GM23338 (cell line): ENCODE results near the gene LRP11. TPM values are rescaled to one million over a fixed set of nuclear protein-coding genes. Genes with fewer than 3 reads are reported as not detected.

Experiments
- ATAC-seq: fragments of 200-7000 bp; cut with Tn5 transposase; 3 replicates; pipeline ENCODE4 v1.9.1; 2020
- DNase-seq: peaks from one replicate; pipeline ENCODE4 v3.0.0-alpha.2; 2015; ENCODE audit warnings: low spot score
- H2AFZ ChIP-seq: fragments of 200-600 bp; sonication (generic); 2 replicates; pipeline ENCODE4 v1.8.0; 2016; ENCODE audit warnings: antibody characterized with exemption, mild to moderate bottlenecking, moderate library complexity
- H3F3A ChIP-seq: fragments of 200-600 bp; sonication (generic); replicated peaks from 2 replicates; pipeline ENCODE4 v1.8.0; 2017; ENCODE audit warnings: antibody characterized with exemption, mixed run types, low read depth
- H3K27ac ChIP-seq: fragments of 200-600 bp; sonication (generic); 2 replicates; pipeline ENCODE4 v1.6.1; 2016; ENCODE audit warnings: low read depth
- H3K27me3 ChIP-seq: fragments of 200-600 bp; sonication (generic); 2 replicates; pipeline ENCODE4 v1.8.0; 2016; ENCODE audit warnings: mild to moderate bottlenecking, mixed run types, moderate library complexity; ENCODE audit not compliant: insufficient read depth
- H3K36me3 ChIP-seq: fragments of 200-600 bp; sonication (generic); 2 replicates; pipeline ENCODE4 v1.8.0; 2016; ENCODE audit warnings: mild to moderate bottlenecking; ENCODE audit not compliant: insufficient read depth
- H3K4me1 ChIP-seq: fragments of 200-600 bp; sonication (generic); 2 replicates; pipeline ENCODE4 v1.8.0; 2016; ENCODE audit warnings: mild to moderate bottlenecking, moderate library complexity; ENCODE audit not compliant: insufficient read depth
- H3K4me2 ChIP-seq: fragments of 200-600 bp; sonication (generic); 2 replicates; pipeline ENCODE4 v1.7.1; 2017; ENCODE audit warnings: mixed run types
- H3K4me3 ChIP-seq: fragments of 200-600 bp; sonication (generic); 2 replicates; pipeline ENCODE4 v1.6.1; 2016; ENCODE audit warnings: mixed run types
- H3K79me2 ChIP-seq: fragments of 200-600 bp; sonication (generic); replicated peaks from 2 replicates; pipeline ENCODE4 v1.8.0; 2017; ENCODE audit warnings: mild to moderate bottlenecking; ENCODE audit not compliant: insufficient read depth
- H3K9me2 ChIP-seq: fragments of 200-600 bp; sonication (generic); 2 replicates; pipeline ENCODE4 v1.8.0; 2017; ENCODE audit not compliant: insufficient read depth
- H4K20me1 ChIP-seq: fragments of 200-600 bp; sonication (generic); replicated peaks from 2 replicates; pipeline ENCODE4 v1.8.0; 2017; ENCODE audit warnings: mild to moderate bottlenecking; ENCODE audit not compliant: insufficient read depth
- H3K27ac Mint-ChIP-seq: 2 replicates; pipeline ENCODE4 v1.8.0; 2020; ENCODE audit warnings: inconsistent platforms, mild to moderate bottlenecking, moderate library complexity, mixed read lengths
- H3K27me3 Mint-ChIP-seq: 3 replicates; pipeline ENCODE4 v1.8.0; 2022; ENCODE audit warnings: low read depth, mild to moderate bottlenecking, moderate library complexity, mixed read lengths, inconsistent platforms; ENCODE audit not compliant: insufficient read depth, poor library complexity
- H3K36me3 Mint-ChIP-seq: 3 replicates; pipeline ENCODE4 v1.8.0; 2021; ENCODE audit warnings: low read depth, mild to moderate bottlenecking, inconsistent platforms, moderate library complexity, mixed read lengths
- H3K4me1 Mint-ChIP-seq: 3 replicates; pipeline ENCODE4 v1.8.0; 2020; ENCODE audit warnings: mild to moderate bottlenecking, inconsistent platforms, mixed read lengths
- H3K4me3 Mint-ChIP-seq: 3 replicates; pipeline ENCODE4 v1.8.0; 2021; ENCODE audit warnings: moderate library complexity, mild to moderate bottlenecking, inconsistent platforms, mixed read lengths
- H3K9me3 Mint-ChIP-seq: 3 replicates; pipeline ENCODE4 v1.8.0; 2020; ENCODE audit warnings: moderate library complexity, mild to moderate bottlenecking, inconsistent platforms, mixed read lengths
- CREB1 ChIP-seq: fragments of 250-450 bp; sonication (Bioruptor Pico); IDR thresholded peaks from 2 replicates; pipeline ENCODE4 v1.5.0; 2020; ENCODE audit warnings: low read depth, mild to moderate bottlenecking, moderate library complexity
- CTCF ChIP-seq, 2 experiments: fragments of 200-600 bp in 1 of 2; sonication (generic) in 1 of 2; conservative IDR thresholded peaks; 2 replicates each; pipeline versions ENCODE4 v1.5.1 to v1.6.1; 2016 to 2017; ENCODE audit warnings: antibody characterized with exemption in 2 of 2, low read depth in 2 of 2, mild to moderate bottlenecking in 2 of 2, moderate library complexity in 1 of 2
- ETS1 ChIP-seq: IDR thresholded peaks from 2 replicates; pipeline ENCODE4 v1.6.1; 2016; ENCODE audit warnings: antibody characterized with exemption
- EZH2phosphoT487 ChIP-seq: fragments of 200-600 bp; sonication (generic); IDR thresholded peaks from one replicate; pipeline ENCODE4 v1.8.1; 2018; ENCODE audit warnings: antibody characterized with exemption; ENCODE audit not compliant: unreplicated experiment
- NANOG ChIP-seq: IDR thresholded peaks from 2 replicates; pipeline ENCODE4 v1.6.1; 2016; ENCODE audit warnings: antibody characterized with exemption, borderline replicate concordance
- POLR2AphosphoS5 ChIP-seq: IDR thresholded peaks from 2 replicates; pipeline ENCODE4 v1.6.1; 2016; ENCODE audit warnings: antibody characterized with exemption, low read depth
- REST ChIP-seq: IDR thresholded peaks from one replicate; pipeline ENCODE4 v1.6.1; 2018; ENCODE audit warnings: antibody characterized with exemption; ENCODE audit not compliant: unreplicated experiment
- STAT1 ChIP-seq: IDR thresholded peaks from one replicate; pipeline ENCODE4 v1.6.1; 2016; ENCODE audit warnings: antibody characterized with exemption; ENCODE audit not compliant: unreplicated experiment
- polyA plus RNA-seq: library from polyadenylated mRNA; unstranded; fragments of >200 nt; fragmentation: Nextera tagmentation; extraction: Ambion mirVana; gene quantifications from 2 replicates; pipeline ENCODE4 v1.2.1, GENCODE V29; 2016
- total RNA-seq: library from RNA; depleted of rRNA; stranded (reverse); fragments of >200 nt; shearing (Covaris generic); gene quantifications from 2 replicates; pipeline ENCODE4 v1.2.3, GENCODE V29; 2014

The LRP11 gene
- total and polyA plus RNA-seq, 2 experiments from 2014 or later: 10.8 to 37.1 TPM

GRCh38 chr6:149857541-149857940 is 6.6 kb downstream of the LRP11 start (continued):
- TF ChIP-seq CTCF (conservative IDR thresholded peaks at IDR 0.05; ENCODE audit: low read depth in 2 of 2): no peak
- no peak for TF ChIP-seq REST
- no peak for TF ChIP-seq NANOG
- TF ChIP-seq EZH2phosphoT487: no peak
- no peak for TF ChIP-seq CREB1 (CRISPR knock-in tag)
- no peak for TF ChIP-seq STAT1

- Mint-ChIP-seq H3K27me3 (peaks cover 3% of the 10 kb centered on the region), H3K27ac (no peak overlapping the region), H3K4me1 (peaks cover 48% of the 10 kb centered on the region), H3K36me3 (no peaks in the 10 kb centered on the region), H3K9me3 (no peaks in the 10 kb centered on the region), H3K4me3 (no peak overlapping the region)
- no peaks in the 10 kb centered on the region for H3K27me3 ChIP-seq
- H3K4me3 ChIP-seq: no peak overlapping the region
- no peaks in the 10 kb centered on the region for H3K9me2 ChIP-seq
- H3F3A ChIP-seq: no peaks in the 10 kb centered on the region
- peaks cover 13% of the 10 kb centered on the region; the same call in 1 of the 2 replicates for H4K20me1 ChIP-seq
- H3K4me1 ChIP-seq: peaks cover 24% of the 10 kb centered on the region
- no peak for ATAC-seq
- H3K4me2 ChIP-seq: no peak overlapping the region
- no peak overlapping the region for H2AFZ ChIP-seq
- DNase-seq: no peak
- H3K36me3 ChIP-seq: no peaks in the 10 kb centered on the region
- H3K27ac ChIP-seq: no peak overlapping the region
- H3K79me2 ChIP-seq: peaks cover 10% of the 10 kb centered on the region; the same call in 1 of the 2 replicates
- TF ChIP-seq POLR2AphosphoS5 (no peak), CTCF (conservative IDR thresholded peaks at IDR 0.05; ENCODE audit: low read depth in 2 of 2) (no peak), ETS1 (no peak), CREB1 (CRISPR knock-in tag) (no peak), NANOG (no peak)
These were observed 7.7 kb downstream of the LRP11 start for GRCh38 chr6:149856256-149856994.
